GM21619 (cell line): ENCODE results near the gene BET1.

ENCODE experiments used
- ATAC-seq: cut with Tn5 transposase; IDR thresholded peaks from one replicate; pipeline ENCODE4 v1.9.1; 2021; ENCODE audit not compliant: unreplicated experiment

The BET1 gene

GRCh38 chr7:93960986-93961385 is 43.2 kb downstream of the BET1 start:
- ATAC-seq, result no peak

DNA sequence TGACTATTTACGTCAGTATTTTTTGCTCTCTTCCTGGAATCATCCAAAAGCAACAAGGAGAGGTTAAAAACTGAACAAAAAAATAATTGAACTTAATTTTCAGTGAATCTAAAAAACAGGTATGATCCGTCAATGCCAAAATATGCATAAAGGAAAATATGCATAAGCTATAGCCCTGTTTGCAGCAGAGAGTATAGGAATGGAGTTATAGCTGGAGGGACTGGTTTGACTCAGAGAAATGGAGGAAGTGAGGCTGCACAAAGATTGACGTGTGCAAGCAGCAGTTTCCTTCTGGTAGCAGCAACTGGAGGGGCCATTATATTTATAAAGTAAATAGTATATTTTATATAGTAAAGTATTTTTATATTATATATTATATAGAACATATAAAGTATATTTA is 45.5 kb downstream of the BET1 start:
- ATAC-seq, result no peak

- ATAC-seq, result no peak
Observed at GRCh38 chr7:93958216-93958615, 45.9 kb downstream of the BET1 start.

DNA sequence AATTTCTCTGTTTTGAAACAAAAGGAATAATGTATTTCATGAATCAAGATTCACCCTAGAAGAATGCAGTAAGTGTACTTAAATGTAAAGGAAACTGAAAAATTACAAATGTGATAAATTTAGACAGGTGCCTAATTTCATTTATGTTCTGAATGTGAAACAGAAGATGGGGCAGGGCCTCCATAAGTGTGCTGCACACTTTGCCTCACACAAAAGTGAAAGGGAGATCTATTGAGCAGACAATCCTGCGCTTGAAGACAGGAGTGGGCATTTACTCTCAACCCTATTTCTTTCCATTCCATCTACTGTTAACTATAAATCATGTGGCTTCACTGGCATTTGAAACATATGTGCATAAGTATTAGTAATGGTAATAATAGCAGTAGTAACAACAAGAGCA is 46.4 kb downstream of the BET1 start:
- ATAC-seq, result no peak

- peak; percentile 87 for ATAC-seq
Observed at GRCh38 chr7:93955304-93955703, 48.9 kb downstream of the BET1 start.

- ATAC-seq, result no peak
Observed at GRCh38 chr7:93949423-93949822, 54.7 kb downstream of the BET1 start.

DNA sequence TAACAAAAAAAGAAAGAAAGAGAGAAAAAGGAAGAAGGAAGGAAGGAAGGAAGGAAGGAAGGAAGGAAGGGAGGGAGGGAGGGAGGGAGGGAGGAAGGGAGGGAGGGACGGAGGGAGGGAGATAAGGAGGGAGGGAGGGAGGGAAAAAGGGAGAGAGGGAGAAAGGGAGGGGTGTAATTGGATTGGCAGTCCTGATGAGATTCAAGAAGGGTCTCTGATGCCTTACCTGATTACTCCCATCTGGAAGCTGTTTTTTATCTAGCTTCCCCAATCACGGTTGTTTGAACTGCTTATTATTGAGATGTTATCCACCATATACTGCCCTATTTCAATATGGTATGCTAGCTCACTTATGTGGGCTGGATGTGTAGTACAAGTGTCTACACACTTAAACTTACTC is 55.3 kb downstream of the BET1 start:
- no peak for ATAC-seq

- ATAC-seq, result no peak
Observed at GRCh38 chr7:93948106-93948505, 56.0 kb downstream of the BET1 start.

DNA sequence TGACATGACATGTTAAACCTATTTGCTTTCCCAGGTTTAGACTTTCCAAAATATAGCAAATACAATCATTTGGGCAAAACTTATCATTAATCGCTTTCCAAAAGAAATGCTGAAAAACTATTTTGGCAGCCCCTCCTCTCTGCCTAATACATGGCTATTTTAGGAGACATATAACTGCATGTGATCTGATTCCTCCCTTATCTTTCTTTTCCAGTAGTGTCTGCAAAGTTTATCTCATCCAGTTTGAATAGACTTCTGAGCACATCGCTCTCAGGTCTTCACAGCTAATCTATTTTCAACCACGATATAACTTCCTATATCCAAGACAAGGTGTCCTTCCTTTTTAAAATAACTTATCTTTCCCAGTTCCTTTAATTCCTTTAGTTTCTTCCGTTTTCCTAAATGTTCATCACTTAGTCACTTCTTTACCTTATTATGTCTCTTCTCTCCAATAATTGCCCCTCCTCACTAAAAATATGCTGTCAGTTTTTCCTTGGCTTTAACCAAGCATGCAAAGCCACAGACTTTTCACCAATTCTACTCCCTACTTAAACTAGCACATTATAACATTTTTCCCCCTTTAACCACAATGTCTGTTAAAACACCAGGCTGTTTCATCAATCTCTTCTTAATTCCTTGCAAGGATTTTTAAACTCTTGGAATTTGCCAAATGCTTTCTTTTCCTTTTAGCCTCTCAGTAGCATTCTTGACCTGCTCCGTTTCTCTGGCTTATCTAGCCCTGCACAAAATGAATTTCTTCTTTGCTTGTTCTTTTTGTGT is 58.2 kb downstream of the BET1 start:
- ATAC-seq, result no peak

DNA sequence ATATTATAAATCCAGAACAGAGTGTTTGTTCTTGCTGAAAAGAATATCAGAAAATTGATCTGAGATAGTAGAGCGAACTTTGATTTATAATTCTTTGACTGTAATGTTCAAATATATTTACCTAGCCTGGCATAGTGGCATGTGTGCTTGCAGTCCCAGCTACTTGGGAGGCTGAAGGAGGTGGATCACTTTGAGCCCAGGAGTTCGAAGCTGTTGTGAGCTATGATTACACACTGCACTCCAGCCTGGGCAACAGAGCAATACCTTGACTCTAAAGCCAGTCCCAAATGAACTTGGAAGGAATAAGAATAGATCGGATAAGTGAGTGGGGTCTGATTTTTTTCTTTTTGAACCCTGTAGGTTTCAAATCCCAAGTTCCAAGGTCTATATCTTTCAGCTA is 59.1 kb downstream of the BET1 start:
- no peak for ATAC-seq

- ATAC-seq, result no peak
Observed at GRCh38 chr7:93944673-93945072, 59.5 kb downstream of the BET1 start.

DNA sequence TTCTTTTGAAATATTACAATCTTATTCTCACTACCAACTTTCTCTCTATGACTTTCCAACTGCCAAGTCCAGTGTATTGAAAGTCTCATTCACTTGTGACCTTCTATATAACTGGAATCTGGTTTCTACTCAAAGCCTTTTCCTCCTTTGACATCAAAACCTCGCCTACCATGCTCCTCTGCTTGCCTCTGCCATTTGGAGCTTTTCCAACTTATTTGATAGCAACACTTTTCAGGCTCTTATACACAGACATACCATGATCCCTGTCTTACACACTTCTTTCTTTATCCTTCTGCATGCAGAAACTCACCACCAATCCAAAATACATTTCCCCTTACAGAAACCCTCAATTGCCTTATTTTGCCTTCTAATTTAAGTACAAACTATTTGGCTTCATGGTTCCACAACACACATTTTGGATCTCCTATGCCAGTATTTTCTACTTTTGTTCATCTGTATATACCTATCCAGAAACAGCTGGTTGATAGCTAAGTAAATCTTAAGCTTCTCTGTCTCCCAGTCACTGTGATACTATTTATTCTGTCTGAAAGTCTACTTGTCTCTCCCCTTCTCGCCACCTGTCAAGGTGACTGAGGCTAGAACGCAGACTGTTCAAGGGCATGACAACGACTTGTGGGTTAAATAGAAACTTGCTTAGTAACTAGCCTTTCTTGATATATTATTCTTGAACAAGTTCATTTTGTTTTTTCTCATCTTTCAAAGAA is 60.2 kb downstream of the BET1 start:
- ATAC-seq, result no peak
